ENCODE measurements around the gene NRCAM.

- TF ChIP-seq NFE2L1 (CRISPR knock-in tag; IDR thresholded peaks at IDR 0.05) (no peak), CTCF (IDR thresholded peaks at IDR 0.05) (no peak), E2F1 (CRISPR knock-in tag; IDR thresholded peaks at IDR 0.05) (no peak), USF2 (CRISPR knock-in tag; IDR thresholded peaks at IDR 0.05) (no peak), NFYB (CRISPR knock-in tag; conservative IDR thresholded peaks at IDR 0.05; ENCODE audit: low read depth) (no peak)
Observed at GRCh38 chr7:108152198-108152597, 304.0 kb downstream of the NRCAM start.
